H1 (cell line): Measurements from ENCODE around the gene MYRIP.

Experiments used
- ATF2 ChIP-seq: IDR thresholded peaks from 2 replicates; pipeline ENCODE4 v1.6.1; 2012; ENCODE audit warnings: low read length, inconsistent platforms
- BRCA1 ChIP-seq: IDR thresholded peaks from 2 replicates; pipeline ENCODE4 v1.6.1; 2012; ENCODE audit warnings: low read depth, low read length, improper control_type of control experiment
- CTCF ChIP-seq, 3 experiments: IDR thresholded peaks; 1 replicate in 2 of 3; 2 replicates in 1 of 3; pipeline versions ENCODE4 v1.5.1 to v1.6.1; 2011; ENCODE audit warnings: low read length in 3 of 3, mild to moderate bottlenecking in 3 of 3, inconsistent platforms in 2 of 3, low read depth in 1 of 3, moderate library complexity in 1 of 3; ENCODE audit not compliant: insufficient read depth in 1 of 3; ENCODE audit errors: control extremely low read depth in 1 of 3
- GTF2F1 ChIP-seq: IDR thresholded peaks from 2 replicates; pipeline ENCODE4 v1.6.1; 2012; ENCODE audit warnings: low read depth, low read length, improper control_type of control experiment, borderline replicate concordance
- HDAC6 ChIP-seq: IDR thresholded peaks from one replicate; pipeline ENCODE4 v1.7.1; 2012; ENCODE audit warnings: low read depth, mild to moderate bottlenecking, inconsistent platforms, low read length, moderate library complexity
- KDM1A ChIP-seq: fragments of 200-600, 300-600 bp; sonication (generic); IDR thresholded peaks from 2 replicates; pipeline ENCODE4 v1.7.1; 2016; ENCODE audit warnings: mild to moderate bottlenecking, low read length, borderline replicate concordance
- PHF8 ChIP-seq: fragments of 200-600 bp; sonication (generic); conservative IDR thresholded peaks from 2 replicates; pipeline ENCODE4 v1.7.1; 2012; ENCODE audit warnings: low read depth, mild to moderate bottlenecking, inconsistent platforms, low read length, moderate library complexity
- POLR2A ChIP-seq, 2 experiments: IDR thresholded peaks; 1 replicate in 1 of 2; 2 replicates in 1 of 2; pipeline ENCODE4 v1.6.1; 2011; ENCODE audit warnings: low read depth in 2 of 2, low read length in 2 of 2, mild to moderate bottlenecking in 2 of 2; ENCODE audit errors: control extremely low read depth in 1 of 2
- POLR2AphosphoS5 ChIP-seq: IDR thresholded peaks from 2 replicates; pipeline ENCODE4 v1.6.1; 2011; ENCODE audit warnings: low read depth, low read length
- SP4 ChIP-seq: IDR thresholded peaks from 2 replicates; pipeline ENCODE4 v1.6.1; 2012; ENCODE audit warnings: low read length, inconsistent platforms
- USF2 ChIP-seq: IDR thresholded peaks from 2 replicates; pipeline ENCODE4 v1.6.1; 2011; ENCODE audit warnings: low read length, improper control_type of control experiment

- TF ChIP-seq ATF2 (no peak), BRCA1 (no peak), CTCF (IDR thresholded peaks at IDR 0.05; ENCODE audit: control extremely low read depth in 1 of 3, insufficient read depth in 1 of 3, low read depth in 1 of 3, low read length in 3 of 3) (no peak), GTF2F1 (no peak), KDM1A (no peak), HDAC6 (no peak), POLR2AphosphoS5 (no peak), POLR2A (IDR thresholded peaks at IDR 0.05; ENCODE audit: control extremely low read depth in 1 of 2, low read depth in 2 of 2, low read length in 2 of 2) (no peak), SP4 (no peak), PHF8 (no peak), USF2 (no peak)
Observed at GRCh38 chr3:39855517-39855916, 46.1 kb downstream of the MYRIP start.
